GM21360 (cell line): ENCODE results near the gene PUS7.
"Not testable (repeated sequence)": the region's sequence is repeated elsewhere in the genome, so short reads cannot be mapped to it uniquely, and the experiment has no call there.

Experiments
- ATAC-seq: cut with Tn5 transposase; IDR thresholded peaks from one replicate; pipeline ENCODE4 v1.9.1; 2021; ENCODE audit warnings: mild to moderate bottlenecking, moderate library complexity; ENCODE audit not compliant: unreplicated experiment

The PUS7 gene

GRCh38 chr7:105497016-105497415, 25.1 kb downstream of the PUS7 start:
- no peak for ATAC-seq

DNA sequence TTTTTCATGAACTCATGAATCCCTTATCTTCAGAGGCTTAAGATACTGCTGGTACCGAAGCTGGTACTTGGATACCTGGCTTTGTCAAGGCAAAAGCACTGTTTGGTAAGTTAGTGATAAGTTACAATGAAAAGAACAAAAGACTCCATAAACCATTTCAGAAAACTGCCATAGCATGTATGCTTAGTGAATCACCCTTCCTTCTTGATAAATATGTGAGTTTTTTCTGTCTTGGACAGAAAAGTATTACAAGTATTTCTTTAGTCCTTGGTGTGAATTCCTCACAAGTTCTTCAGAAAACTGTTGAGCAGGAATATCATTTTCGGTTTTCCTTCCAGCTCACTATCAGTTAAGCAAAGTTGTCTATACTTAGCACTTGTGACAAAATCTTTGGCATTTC, 25.6 kb downstream of the PUS7 start:
- ATAC-seq, result no peak

DNA sequence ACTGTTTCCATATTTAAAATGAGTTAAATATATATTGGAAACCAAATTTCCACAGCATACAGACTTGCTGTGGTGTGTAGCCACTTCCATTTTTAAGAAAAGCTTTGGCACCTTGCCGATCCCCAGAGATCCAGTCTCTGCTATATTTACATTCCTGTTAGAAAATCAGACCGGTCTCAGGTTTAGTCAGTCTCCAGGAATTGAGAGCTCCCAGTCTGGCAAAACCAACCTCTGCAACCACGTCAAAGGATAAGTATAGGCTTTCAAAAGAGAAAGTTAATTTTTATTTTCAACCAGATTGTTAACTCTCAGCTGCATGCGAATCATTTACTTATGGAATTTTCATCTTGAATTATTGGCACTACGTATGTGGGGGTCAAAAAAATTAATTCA, 28.2 kb downstream of the PUS7 start:
- ATAC-seq, result no peak

GRCh38 chr7:105493196-105493922, 28.7 kb downstream of the PUS7 start:
- ATAC-seq, result no peak

DNA sequence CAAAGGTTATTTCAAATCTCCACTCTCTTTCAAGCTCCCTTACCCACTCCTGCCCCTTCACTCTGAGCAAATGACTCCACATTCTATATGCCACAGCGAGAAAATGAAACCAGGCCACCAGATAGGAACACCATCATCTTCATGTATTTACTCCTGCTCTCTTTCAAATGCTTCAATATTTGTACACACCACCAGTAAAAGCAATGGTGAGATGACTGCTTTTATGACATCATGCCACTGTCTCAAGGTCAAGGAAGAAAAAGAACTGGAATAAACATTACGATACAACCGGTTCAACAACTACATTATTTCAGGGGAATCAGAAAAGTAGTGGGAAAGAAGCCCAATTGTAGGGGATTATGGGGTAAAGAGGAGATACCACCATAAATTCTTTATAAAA, 32.7 kb downstream of the PUS7 start:
- ATAC-seq, result no peak

GRCh38 chr7:105487579-105488571, 34.2 kb downstream of the PUS7 start:
- no peak for ATAC-seq

GRCh38 chr7:105480931-105481330, 41.1 kb downstream of the PUS7 start:
- ATAC-seq, result no peak

DNA sequence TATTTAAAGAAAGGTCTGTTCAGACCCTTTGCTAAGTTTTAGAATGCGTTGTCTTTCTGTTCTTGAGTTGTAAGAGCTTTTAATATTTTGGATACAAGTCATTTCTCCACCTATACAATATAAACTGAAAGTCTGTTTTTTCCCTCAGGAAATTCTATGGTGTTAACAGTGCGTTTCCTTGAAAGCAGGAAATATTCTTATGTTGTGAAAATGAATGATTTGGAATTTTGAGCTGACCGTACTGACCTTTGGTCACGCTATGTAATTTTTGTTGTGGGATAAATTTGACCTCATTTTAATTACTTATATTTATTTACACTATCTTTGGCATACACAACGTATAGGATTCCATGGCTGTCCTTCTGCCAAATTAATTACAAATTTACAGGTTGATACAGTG, 43.5 kb downstream of the PUS7 start:
- ATAC-seq, result no peak

GRCh38 chr7:105477908-105478307, 44.2 kb downstream of the PUS7 start:
- no peak for ATAC-seq

- ATAC-seq, result no peak
These were observed 48.0 kb downstream of the PUS7 start for GRCh38 chr7:105474045-105474444.

- ATAC-seq, result no peak
These were observed 48.9 kb downstream of the PUS7 start for GRCh38 chr7:105473163-105473562.

GRCh38 chr7:105470846-105471245, 51.2 kb downstream of the PUS7 start:
- no peak for ATAC-seq

- no peak for ATAC-seq
These were observed 52.0 kb downstream of the PUS7 start for GRCh38 chr7:105470090-105470489.

- ATAC-seq, result no peak
These were observed 59.2 kb downstream of the PUS7 start for GRCh38 chr7:105462765-105463420.

DNA sequence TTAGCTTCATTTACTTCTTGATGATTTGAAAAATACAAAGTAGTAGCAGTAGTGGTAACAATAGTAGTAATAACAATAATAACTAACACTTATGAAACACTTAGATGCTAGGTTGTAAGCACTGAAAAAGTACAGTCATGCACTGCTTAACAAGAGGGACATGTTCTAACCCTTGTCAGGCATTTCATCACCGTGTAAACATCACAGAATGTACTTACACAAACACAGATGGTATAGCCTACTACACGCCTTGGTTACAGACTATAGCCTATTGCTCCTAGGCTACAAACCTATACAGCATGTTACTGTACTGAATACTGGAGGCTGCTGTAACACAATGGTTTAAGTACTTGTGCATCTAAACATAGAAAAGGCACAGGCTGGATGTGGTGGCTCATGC, 60.6 kb downstream of the PUS7 start:
- no peak for ATAC-seq

- no peak for ATAC-seq
These were observed 64.3 kb downstream of the PUS7 start for GRCh38 chr7:105457619-105458225.

GRCh38 chr7:105454921-105455320, 67.2 kb downstream of the PUS7 start:
- no peak for ATAC-seq

DNA sequence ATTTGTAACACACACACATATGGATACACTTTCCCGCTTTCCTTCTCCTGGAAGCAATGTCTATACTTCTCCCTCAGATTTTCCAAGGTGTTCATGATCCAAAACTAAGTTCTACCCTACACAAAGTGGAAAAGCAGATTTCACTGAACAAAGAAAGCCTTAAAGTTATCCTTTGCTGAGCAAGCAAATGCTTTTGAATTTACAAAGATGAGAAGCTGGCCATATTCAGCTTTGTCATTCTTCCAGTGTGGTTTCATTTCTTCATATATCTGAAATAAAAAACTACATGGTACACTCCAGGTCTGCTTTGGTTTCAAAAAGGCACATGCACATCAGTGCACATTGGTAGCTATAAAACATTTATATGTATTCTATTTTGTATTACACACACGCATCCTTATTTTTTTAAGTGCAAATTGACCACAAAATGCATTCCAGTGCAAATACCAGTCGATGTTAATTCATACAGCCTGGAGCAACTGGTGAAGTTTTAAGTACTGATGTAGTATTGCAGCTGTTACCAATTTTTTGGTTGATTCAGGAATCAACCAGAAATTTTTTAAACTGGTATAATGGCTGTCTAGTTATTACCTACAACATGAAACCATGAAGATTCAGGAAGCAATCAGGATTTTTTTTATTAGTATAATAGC, 67.8 kb downstream of the PUS7 start:
- ATAC-seq, result no peak

GRCh38 chr7:105452085-105452484, 70.0 kb downstream of the PUS7 start:
- no peak for ATAC-seq

- ATAC-seq, result not testable (repeated sequence)
These were observed 71.2 kb downstream of the PUS7 start for GRCh38 chr7:105450870-105451269.
